H9 (cell line): ENCODE results near the gene OBSL1. TPM values are rescaled to one million over a fixed set of nuclear protein-coding genes. Genes with fewer than 3 reads are reported as not detected.

Source experiments
- DNase-seq: peaks from one replicate; pipeline ENCODE4 v3.0.0-alpha.2; 2017
- H2AFZ ChIP-seq: one replicate; pipeline ENCODE4 v1.6.1; 2013; ENCODE audit warnings: mild to moderate bottlenecking, low read length, control low read depth, moderate library complexity
- H2AK5ac ChIP-seq: 2 replicates; pipeline ENCODE4 v1.6.1; 2013; ENCODE audit warnings: low read length, control low read depth, mixed read lengths; ENCODE audit not compliant: insufficient read length
- H2BK120ac ChIP-seq: one replicate; pipeline ENCODE4 v1.6.1; 2013; ENCODE audit warnings: low read depth, mild to moderate bottlenecking, low read length, control low read depth, inconsistent platforms; ENCODE audit not compliant: poor library complexity, severe bottlenecking
- H2BK12ac ChIP-seq: 2 replicates; pipeline ENCODE4 v1.6.1; 2013; ENCODE audit warnings: low read length, control low read depth, mixed read lengths, low read depth; ENCODE audit not compliant: insufficient read length
- H2BK15ac ChIP-seq: 2 replicates; pipeline ENCODE4 v1.6.1; 2013; ENCODE audit warnings: low read depth, low read length, control low read depth
- H2BK20ac ChIP-seq: one replicate; pipeline ENCODE4 v1.6.1; 2013; ENCODE audit warnings: low read depth, mild to moderate bottlenecking, low read length, control low read depth, inconsistent platforms; ENCODE audit not compliant: poor library complexity, severe bottlenecking
- H2BK5ac ChIP-seq: 2 replicates; pipeline ENCODE4 v1.6.1; 2013; ENCODE audit warnings: low read length, control low read depth, mixed read lengths; ENCODE audit not compliant: insufficient read length
- H3K14ac ChIP-seq: 2 replicates; pipeline ENCODE4 v1.6.1; 2013; ENCODE audit warnings: low read length, control low read depth; ENCODE audit not compliant: insufficient read depth
- H3K18ac ChIP-seq: 2 replicates; pipeline ENCODE4 v1.6.1; 2013; ENCODE audit warnings: low read depth, mild to moderate bottlenecking, mixed read lengths, low read length, control low read depth; ENCODE audit not compliant: insufficient read length
- H3K23ac ChIP-seq: 2 replicates; pipeline ENCODE4 v1.6.1; 2013; ENCODE audit warnings: low read length, control low read depth, mixed read lengths, low read depth; ENCODE audit not compliant: insufficient read length
- H3K23me2 ChIP-seq: 2 replicates; pipeline ENCODE4 v1.6.1; 2013; ENCODE audit warnings: low read depth, mild to moderate bottlenecking, mixed read lengths, low read length, control low read depth; ENCODE audit not compliant: insufficient read length, poor library complexity, severe bottlenecking
- H3K27ac ChIP-seq: 2 replicates; pipeline ENCODE4 v1.5.1; 2013; ENCODE audit warnings: low read length, control low read depth, mixed read lengths, low read depth; ENCODE audit not compliant: insufficient read length
- H3K27me3 ChIP-seq: 2 replicates; pipeline ENCODE4 v1.6.1; 2013; ENCODE audit warnings: low read length, control low read depth, inconsistent platforms; ENCODE audit not compliant: insufficient read depth
- H3K4ac ChIP-seq: 2 replicates; pipeline ENCODE4 v1.6.1; 2013; ENCODE audit warnings: low read depth, mild to moderate bottlenecking, control low read depth, inconsistent platforms, low read length, moderate library complexity
- H3K4me1 ChIP-seq: 2 replicates; pipeline ENCODE4 v1.6.1; 2013; ENCODE audit warnings: low read length, control low read depth, inconsistent platforms; ENCODE audit not compliant: insufficient read depth
- H3K4me2 ChIP-seq: 2 replicates; pipeline ENCODE4 v1.6.1; 2013; ENCODE audit warnings: low read length, control low read depth, mixed read lengths; ENCODE audit not compliant: insufficient read length, insufficient read depth
- H3K56ac ChIP-seq: 2 replicates; pipeline ENCODE4 v1.6.1; 2013; ENCODE audit warnings: low read depth, mild to moderate bottlenecking, mixed read lengths, low read length, control low read depth; ENCODE audit not compliant: insufficient read length
- H3K79me1 ChIP-seq: 2 replicates; pipeline ENCODE4 v1.6.1; 2013; ENCODE audit warnings: low read depth, mild to moderate bottlenecking, moderate library complexity, low read length, control low read depth, inconsistent platforms; ENCODE audit not compliant: insufficient read depth, poor library complexity, severe bottlenecking
- H3K79me2 ChIP-seq: 2 replicates; pipeline ENCODE4 v1.6.1; 2013; ENCODE audit warnings: low read length, control low read depth, inconsistent platforms; ENCODE audit not compliant: insufficient read depth
- H3K9ac ChIP-seq: 2 replicates; pipeline ENCODE4 v1.6.1; 2013; ENCODE audit warnings: low read length, control low read depth, mixed read lengths; ENCODE audit not compliant: insufficient read length; ENCODE audit errors: extremely low read depth
- H3K9me3 ChIP-seq: one replicate; pipeline ENCODE4 v1.6.1; 2013; ENCODE audit warnings: low read depth, low read length, inconsistent platforms; ENCODE audit not compliant: control insufficient read depth
- H3T11ph ChIP-seq: one replicate; pipeline ENCODE4 v1.6.1; 2013; ENCODE audit warnings: mild to moderate bottlenecking, low read length, control low read depth, inconsistent platforms
- H4K20me1 ChIP-seq: one replicate; pipeline ENCODE4 v1.6.1; 2013; ENCODE audit not compliant: control insufficient read depth, insufficient read length, insufficient read depth
- H4K5ac ChIP-seq: 2 replicates; pipeline ENCODE4 v1.6.1; 2013; ENCODE audit warnings: low read depth, mild to moderate bottlenecking, mixed read lengths, low read length, control low read depth; ENCODE audit not compliant: insufficient read length
- H4K8ac ChIP-seq: replicated peaks from 2 replicates; pipeline ENCODE4 v1.6.1; 2013; ENCODE audit warnings: low read length, control low read depth, mixed read lengths, low read depth; ENCODE audit not compliant: insufficient read length
- H4K91ac ChIP-seq: 2 replicates; pipeline ENCODE4 v1.6.1; 2013; ENCODE audit warnings: low read depth, mild to moderate bottlenecking, moderate library complexity, mixed read lengths, low read length, control low read depth; ENCODE audit not compliant: insufficient read length
- H3K27ac Mint-ChIP-seq, 3 experiments: 2 replicates in 2 of 3; 3 replicates in 1 of 3; pipeline ENCODE4 v1.8.0; 2020 to 2021; ENCODE audit warnings: mixed read lengths in 3 of 3, mild to moderate bottlenecking in 1 of 3, moderate library complexity in 1 of 3
- H3K27me3 Mint-ChIP-seq: 2 replicates; pipeline ENCODE4 v1.8.0; 2021; ENCODE audit warnings: low read depth, mild to moderate bottlenecking, moderate library complexity, mixed read lengths
- H3K36me3 Mint-ChIP-seq, 3 experiments: 2 replicates in 2 of 3; 3 replicates in 1 of 3; pipeline ENCODE4 v1.8.0; 2020 to 2021; ENCODE audit warnings: low read depth in 3 of 3, mixed read lengths in 3 of 3; ENCODE audit not compliant: insufficient read depth in 1 of 3
- H3K4me1 Mint-ChIP-seq, 2 experiments: 2 replicates each; pipeline ENCODE4 v1.8.0; 2020; ENCODE audit warnings: mixed read lengths in 2 of 2
- H3K4me3 Mint-ChIP-seq, 2 experiments: 2 replicates in 1 of 2; 3 replicates in 1 of 2; pipeline ENCODE4 v1.8.0; 2020 to 2021; ENCODE audit warnings: mild to moderate bottlenecking in 2 of 2, mixed read lengths in 2 of 2, moderate library complexity in 1 of 2
- H3K9me3 Mint-ChIP-seq, 2 experiments: 2 replicates in 1 of 2; 3 replicates in 1 of 2; pipeline ENCODE4 v1.8.0; 2020; ENCODE audit warnings: mild to moderate bottlenecking in 2 of 2, mixed read lengths in 2 of 2, moderate library complexity in 1 of 2
- total RNA-seq: library from RNA; stranded (reverse); gene quantifications from 2 replicates; pipeline ENCODE4 v1.2.1, GENCODE V29; 2021
- TF ChIP-seq, protein P1 (sequence below): fragments of 200-600 bp; sonication (generic); conservative IDR thresholded peaks from 3 replicates; pipeline ENCODE4 v1.8.0; 2021; ENCODE audit warnings: antibody characterized with exemption, mild to moderate bottlenecking

The OBSL1 gene
- total RNA-seq, 1 experiment from 2014 or later = 140 TPM

DNA sequence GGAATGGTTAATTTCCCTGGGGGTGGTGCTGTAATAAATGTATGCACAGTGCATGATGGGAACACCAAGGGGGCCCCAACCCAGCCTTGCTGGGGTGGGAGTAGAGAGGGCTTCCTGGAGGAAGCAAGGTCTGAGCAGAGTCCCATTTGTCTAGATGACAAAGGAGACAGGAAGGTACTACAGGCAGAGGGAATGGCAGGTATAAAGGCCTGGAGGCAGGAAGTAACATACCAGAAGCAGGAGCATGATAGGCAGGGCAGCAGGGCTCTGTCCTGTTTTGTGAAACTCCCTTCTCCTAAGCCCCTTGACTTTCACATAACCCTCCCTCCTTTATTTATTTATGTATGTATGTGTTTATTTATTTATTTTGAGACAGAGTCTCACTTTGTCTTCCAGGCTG lies 68.7 kb downstream of the OBSL1 start:
- Histone ChIP-seq H2BK15ac (no peak overlapping the region), H3K23me2 (peaks cover 13% of the 10 kb centered on the region), H3K9me3 (no peaks in the 10 kb centered on the region), H3T11ph (no peak overlapping the region), H3K14ac (no peak overlapping the region), H3K27ac (no peak overlapping the region), H3K9ac (no peak overlapping the region), H3K23ac (no peak overlapping the region), H2BK12ac (no peak overlapping the region), H4K91ac (no peak overlapping the region), H3K79me2 (no peaks in the 10 kb centered on the region), H3K4ac (no peak overlapping the region), H4K5ac (no peak overlapping the region), H2AFZ (no peak overlapping the region), H3K4me2 (no peak overlapping the region), H2AK5ac (no peak overlapping the region), H3K4me1 (peaks cover 17% of the 10 kb centered on the region; the same call in 1 of the 2 replicates), H3K27me3 (no peaks in the 10 kb centered on the region; the same call in 1 of the 2 replicates), H4K20me1 (peaks cover 5% of the 10 kb centered on the region), H3K79me1 (no peaks in the 10 kb centered on the region), H4K8ac (no peak overlapping the region), H2BK120ac (no peak overlapping the region), H2BK20ac (no peak overlapping the region), H3K56ac (no peak overlapping the region), H2BK5ac (no peak overlapping the region), H3K18ac (no peak overlapping the region)
- DNase-seq = no peak
- H3K4me3 Mint-ChIP-seq = no peak overlapping the region
- H3K27me3 Mint-ChIP-seq = peaks cover 5% of the 10 kb centered on the region
- no peak overlapping the region; a peak in 1 of 7 replicates for H3K27ac Mint-ChIP-seq
- no peaks in the 10 kb centered on the region for H3K9me3 Mint-ChIP-seq
- TF ChIP-seq, protein P1, sequence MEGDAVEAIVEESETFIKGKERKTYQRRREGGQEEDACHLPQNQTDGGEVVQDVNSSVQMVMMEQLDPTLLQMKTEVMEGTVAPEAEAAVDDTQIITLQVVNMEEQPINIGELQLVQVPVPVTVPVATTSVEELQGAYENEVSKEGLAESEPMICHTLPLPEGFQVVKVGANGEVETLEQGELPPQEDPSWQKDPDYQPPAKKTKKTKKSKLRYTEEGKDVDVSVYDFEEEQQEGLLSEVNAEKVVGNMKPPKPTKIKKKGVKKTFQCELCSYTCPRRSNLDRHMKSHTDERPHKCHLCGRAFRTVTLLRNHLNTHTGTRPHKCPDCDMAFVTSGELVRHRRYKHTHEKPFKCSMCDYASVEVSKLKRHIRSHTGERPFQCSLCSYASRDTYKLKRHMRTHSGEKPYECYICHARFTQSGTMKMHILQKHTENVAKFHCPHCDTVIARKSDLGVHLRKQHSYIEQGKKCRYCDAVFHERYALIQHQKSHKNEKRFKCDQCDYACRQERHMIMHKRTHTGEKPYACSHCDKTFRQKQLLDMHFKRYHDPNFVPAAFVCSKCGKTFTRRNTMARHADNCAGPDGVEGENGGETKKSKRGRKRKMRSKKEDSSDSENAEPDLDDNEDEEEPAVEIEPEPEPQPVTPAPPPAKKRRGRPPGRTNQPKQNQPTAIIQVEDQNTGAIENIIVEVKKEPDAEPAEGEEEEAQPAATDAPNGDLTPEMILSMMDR = no peak
- peaks cover 16 to 19% (median 17%) of the 10 kb centered on the region in 3 experiments for H3K36me3 Mint-ChIP-seq
- peaks cover 50 to 52% of the 10 kb centered on the region in 2 experiments for H3K4me1 Mint-ChIP-seq
